AG09309 (cell line): ENCODE measurements around the gene CISD3.

Experiments used
- DNase-seq: peaks from one replicate; pipeline ENCODE4 v3.0.0-alpha.2; 2010; ENCODE audit warnings: low read depth
- H3K4me3 ChIP-seq: 2 replicates; pipeline ENCODE4 v1.5.1; 2011; ENCODE audit warnings: mild to moderate bottlenecking, low read depth, low read length, moderate library complexity; ENCODE audit not compliant: control insufficient read depth
- TF ChIP-seq, protein P1 (sequence below): IDR thresholded peaks from 2 replicates; pipeline ENCODE4 v1.5.1; 2011; ENCODE audit warnings: mild to moderate bottlenecking, low read depth, low read length, inconsistent platforms; ENCODE audit not compliant: insufficient read depth, control insufficient read depth; ENCODE audit errors: missing control alignments

The CISD3 gene

DNA sequence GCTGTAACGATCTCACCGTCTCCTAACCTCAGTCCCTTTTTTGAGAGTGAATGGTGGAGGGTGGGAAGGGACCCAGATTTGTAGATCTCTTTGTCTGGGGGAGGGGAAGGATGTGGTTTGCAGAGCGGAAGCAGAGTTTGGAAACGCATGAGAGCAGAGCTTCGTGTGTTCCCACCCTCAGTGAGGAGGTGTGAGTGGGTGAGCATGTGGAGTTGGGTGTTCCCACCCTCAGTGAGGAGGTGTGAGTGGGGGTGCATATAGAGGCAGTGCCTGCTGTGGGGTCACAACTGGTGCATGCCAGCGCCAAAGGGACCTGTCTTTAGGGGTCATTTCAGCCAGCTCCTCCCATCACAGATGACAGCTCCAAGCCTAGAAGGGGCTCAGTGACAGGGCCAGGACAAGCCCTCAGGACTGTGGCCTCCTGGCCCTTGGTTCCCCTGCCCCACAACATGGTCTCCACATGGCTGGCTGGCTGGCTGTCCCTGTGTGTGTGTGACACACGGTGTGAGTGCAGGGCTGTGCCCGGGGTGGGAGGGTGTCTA lies 1.8 kb upstream of the CISD3 start:
- no peak overlapping the region for H3K4me3 ChIP-seq
- TF ChIP-seq, protein P1, sequence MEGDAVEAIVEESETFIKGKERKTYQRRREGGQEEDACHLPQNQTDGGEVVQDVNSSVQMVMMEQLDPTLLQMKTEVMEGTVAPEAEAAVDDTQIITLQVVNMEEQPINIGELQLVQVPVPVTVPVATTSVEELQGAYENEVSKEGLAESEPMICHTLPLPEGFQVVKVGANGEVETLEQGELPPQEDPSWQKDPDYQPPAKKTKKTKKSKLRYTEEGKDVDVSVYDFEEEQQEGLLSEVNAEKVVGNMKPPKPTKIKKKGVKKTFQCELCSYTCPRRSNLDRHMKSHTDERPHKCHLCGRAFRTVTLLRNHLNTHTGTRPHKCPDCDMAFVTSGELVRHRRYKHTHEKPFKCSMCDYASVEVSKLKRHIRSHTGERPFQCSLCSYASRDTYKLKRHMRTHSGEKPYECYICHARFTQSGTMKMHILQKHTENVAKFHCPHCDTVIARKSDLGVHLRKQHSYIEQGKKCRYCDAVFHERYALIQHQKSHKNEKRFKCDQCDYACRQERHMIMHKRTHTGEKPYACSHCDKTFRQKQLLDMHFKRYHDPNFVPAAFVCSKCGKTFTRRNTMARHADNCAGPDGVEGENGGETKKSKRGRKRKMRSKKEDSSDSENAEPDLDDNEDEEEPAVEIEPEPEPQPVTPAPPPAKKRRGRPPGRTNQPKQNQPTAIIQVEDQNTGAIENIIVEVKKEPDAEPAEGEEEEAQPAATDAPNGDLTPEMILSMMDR: no peak
- no peak for DNase-seq

DNA sequence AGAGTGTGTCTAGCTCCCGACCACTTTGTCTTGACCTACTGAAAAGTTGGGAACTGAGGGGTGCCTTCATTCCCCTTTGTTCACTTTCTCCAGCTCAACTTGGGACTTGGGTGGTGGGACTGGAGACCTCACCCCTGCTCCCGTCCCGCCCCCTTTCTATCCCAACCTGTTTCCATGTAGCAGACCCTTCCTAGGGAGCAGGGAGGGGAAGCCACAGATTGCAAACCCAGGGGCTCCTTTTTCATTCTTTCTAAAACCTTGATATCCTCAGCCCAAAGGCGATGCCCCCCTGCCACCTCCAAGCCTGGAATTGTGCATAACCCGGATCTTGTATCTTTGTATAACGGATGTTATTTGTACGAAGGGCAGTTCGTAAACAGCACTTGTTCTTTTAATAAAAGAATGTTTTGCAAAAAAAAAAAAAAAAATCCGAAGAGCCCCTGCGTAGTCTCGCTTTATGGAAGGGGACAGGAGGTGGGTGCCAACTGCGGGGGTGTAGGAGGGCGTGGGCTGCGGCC lies 714 bp upstream of the CISD3 start:
- TF ChIP-seq, protein P1: no peak
- DNase-seq: no peak
- H3K4me3 ChIP-seq: peak overlapping the region; percentile 57

DNA sequence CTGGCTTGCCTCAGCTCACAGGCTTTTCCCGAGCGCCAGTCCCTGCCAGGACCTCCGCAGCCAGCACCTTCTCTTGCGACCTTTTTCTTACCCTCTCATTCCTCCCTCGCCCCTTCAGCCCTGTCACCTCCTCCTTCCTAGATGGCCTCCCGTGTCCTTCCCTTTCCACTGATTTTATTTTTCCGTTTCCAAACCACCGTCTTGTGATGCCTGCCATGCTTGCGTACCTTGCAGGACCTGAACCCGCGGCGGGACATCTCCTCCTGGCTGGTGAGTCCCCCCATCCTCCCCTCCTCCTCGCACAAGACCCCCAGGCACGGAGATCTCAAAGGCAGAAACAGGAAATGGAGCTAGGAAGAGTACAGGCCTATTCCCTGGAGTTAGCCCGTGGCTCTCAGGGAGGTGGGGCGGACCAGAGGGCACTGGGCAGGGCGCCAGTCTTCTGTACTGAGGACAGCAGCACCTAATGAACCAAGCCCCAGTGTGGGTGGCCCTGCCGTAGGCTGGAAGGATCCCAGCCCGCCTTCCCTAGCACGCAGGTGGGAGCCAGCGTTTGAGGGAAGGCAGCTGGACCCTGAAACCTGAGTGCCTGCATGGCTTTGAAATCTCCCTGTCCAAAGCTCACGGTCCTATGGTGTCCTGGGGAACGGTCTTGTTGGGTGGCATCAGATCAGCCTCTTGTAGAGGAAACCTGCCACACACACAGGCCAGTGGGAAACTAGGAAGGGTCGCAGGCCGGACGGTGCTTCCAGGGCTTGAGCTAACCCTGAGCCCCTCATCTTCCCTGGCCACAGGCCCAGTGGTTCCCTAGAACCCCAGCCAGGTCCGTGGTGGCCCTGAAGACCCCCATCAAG lies 612 bp downstream of the CISD3 start:
- H3K4me3 ChIP-seq: peak overlapping the region; percentile 84
- TF ChIP-seq, protein P1: no peak
- no peak for DNase-seq

DNA sequence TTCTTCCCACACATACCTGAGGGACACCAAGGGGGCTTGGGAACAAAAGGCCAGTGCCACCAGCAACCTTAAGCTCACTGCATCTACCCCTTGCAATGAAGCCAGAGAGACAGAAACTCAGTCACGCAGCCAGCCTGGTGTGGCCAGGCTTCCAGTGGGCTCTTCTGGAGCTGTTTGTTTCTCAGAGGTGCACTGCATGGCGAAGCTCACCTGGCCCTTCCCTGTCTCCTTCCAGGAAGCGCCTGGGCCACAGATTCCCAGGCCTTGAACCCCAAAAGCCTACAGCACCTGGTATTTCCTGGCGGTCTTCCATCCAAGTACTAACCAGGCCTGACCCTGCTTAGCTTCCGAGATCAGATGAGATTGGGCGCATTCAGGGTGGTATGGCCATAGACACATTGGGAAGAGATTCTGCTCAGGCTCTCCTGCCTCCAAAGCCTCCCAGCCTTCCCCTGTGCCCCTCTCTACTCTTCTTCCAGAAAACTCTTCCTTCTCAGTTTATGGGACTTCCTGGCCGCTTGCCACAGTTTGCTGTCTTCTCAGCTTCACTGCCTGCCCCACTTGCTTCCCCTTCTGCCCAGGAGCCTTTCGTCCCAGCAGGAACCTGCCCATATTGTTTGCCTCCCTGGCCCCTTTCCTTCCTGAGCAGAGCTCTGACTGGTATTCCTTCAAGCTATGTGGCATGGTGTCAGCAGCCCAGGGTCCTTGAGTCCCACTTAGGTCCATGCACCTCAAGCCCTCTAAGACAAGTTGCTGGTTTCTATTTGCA lies 1.6 kb downstream of the CISD3 start:
- H3K4me3 ChIP-seq: no peak overlapping the region; the same call in 1 of the 2 replicates
- DNase-seq: no peak
- TF ChIP-seq, protein P1: no peak

DNA sequence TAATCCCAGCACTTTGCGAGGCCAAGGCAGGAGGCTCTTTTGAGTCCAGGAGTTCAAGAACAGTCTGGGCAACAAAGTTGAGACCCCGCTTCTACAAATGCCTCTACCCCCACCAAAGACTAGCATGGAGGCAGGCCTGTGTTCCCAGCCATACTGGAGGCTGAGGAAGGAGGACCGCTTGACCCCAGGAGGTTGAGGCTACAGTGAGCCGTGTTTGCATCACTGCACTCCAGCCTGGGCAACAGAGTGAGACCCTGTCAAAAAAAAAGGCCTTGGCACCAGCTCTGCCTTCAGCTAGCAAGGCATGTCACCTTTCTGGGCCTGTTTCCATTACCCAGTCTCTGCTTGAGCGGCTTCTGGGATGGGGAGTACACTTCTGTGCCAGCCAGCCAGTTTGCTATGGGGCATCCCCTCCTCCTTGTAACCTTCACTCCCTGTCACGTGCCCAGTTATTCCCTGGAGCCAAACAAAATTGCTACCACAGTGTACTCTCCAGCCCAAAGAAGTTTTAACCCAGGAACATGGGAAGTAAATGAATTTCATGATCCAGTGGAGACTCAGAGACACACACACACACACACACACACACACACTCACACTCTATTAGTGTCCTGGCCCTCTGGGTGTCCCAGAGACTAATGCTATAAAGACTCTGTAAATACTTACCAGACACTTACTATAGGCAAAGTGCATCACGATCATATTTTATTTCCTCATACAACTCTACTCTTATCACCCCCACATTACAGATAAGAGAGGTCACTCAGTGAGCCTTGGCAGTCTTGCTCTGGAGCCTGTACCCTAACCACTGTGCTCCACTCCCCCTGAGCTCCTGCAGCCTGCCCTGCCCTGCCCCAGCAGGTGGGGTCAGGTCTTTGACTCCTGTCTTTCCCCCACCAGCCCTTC lies 2.5 kb downstream of the CISD3 start:
- H3K4me3 ChIP-seq: no peak overlapping the region
- no peak for DNase-seq
- TF ChIP-seq, protein P1: no peak
